HG02852 (cell line): ENCODE results near the gene PJA2.

ENCODE experiments used
- ATAC-seq: cut with Tn5 transposase; IDR thresholded peaks from one replicate; pipeline ENCODE4 v1.9.1; 2021; ENCODE audit warnings: mild to moderate bottlenecking, moderate library complexity; ENCODE audit not compliant: unreplicated experiment

The PJA2 gene

DNA sequence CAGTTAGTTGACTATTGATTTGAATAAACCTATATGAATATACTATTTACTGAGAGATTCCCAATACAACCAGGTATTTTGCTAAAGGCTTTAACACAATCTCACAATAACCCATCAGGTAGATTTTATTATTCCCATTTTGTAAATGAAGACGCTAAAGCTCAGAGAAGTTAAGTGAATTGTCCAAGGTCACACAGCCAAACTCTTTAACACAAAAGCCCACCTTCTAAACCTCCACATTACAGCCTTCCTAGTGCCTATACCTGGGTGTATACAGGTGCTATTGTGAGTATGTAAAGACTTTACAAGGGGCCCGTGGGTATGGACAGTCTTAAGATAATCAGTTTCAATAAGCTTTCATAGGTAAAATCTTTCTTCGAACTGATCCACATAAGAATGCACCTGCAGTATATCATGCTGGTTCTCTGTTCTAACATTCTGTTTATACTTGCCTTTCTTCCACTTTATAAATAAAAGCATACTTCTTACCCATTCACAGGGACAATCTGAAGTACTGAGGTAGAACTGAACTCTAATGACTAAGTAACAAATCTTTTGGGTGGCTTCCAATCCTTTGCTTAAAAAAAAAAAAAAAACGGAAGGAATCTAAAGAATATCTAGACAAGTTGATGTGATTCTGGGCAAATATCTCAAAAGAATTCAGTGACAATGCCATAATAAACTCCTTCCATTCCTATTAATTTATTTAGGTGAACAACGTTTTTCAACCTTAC, 59.1 kb downstream of the PJA2 start:
- no peak for ATAC-seq

DNA sequence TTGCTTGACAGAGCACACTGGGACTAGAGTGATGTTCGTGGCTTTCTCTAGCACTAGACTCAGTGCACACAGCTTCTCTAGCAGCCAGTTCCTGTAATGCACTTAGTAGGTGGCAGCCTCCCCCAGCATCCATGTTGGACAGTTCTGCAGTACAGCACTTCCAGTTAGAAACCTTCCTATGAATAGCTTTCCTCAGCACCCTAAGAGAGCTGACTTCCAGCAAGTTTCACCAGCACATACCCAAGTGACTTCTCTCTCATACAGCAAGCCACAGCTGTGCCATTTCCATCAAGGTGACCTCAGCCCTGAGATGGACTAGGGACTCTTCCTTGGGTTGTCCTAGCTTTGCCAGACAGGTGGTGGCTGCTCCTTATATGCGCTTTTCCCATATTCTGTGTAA, 60.4 kb downstream of the PJA2 start:
- ATAC-seq = no peak

DNA sequence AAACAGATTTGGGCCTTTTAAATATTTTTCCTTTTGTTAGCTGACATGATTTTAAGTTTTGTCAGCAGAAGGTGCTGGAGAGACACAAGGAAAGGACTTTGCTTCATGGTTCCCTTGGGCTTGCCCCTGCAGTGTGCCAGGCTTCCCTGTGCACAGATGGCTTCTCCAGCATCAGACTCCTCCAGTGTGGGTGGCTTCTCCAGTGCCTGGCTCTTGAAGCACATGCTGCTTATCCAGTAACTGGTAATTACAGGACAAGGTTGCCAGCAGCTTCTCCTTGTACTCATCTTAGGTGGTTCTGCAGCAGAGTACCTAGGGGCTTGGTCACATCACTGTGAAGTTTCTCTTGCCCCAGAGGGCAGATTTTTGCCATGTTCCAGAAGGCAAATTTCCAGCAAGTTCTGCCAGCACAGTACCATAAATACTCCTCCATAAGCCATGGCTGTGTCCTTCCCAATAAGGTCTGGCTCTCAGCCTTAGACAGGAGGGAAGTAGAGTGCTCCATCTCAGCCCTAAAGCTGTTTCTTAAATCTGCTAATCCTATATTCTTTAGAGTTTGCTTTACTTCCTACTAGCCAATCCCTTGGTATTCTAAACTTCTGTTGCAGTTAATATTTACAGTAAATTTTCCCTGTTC, 62.4 kb downstream of the PJA2 start:
- ATAC-seq = no peak

DNA sequence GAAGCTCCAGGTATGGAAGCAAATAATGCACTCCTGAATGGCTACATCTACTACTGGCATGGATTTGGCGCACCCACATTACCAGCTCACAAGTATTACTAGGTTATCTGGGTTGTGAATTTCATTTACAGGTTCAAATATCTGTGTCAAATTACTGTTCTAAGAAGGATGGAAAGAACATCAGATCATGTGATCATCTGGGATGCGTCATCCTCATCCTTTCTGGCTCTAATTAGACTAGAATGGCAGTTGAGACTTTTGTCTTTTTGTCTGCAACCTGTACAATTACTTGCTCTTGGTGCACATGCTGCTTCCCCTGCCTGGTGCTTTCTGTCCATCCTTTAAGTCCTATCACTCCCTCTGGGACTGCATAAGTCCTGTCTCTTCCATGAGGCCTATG, 64.1 kb downstream of the PJA2 start:
- ATAC-seq = no peak

DNA sequence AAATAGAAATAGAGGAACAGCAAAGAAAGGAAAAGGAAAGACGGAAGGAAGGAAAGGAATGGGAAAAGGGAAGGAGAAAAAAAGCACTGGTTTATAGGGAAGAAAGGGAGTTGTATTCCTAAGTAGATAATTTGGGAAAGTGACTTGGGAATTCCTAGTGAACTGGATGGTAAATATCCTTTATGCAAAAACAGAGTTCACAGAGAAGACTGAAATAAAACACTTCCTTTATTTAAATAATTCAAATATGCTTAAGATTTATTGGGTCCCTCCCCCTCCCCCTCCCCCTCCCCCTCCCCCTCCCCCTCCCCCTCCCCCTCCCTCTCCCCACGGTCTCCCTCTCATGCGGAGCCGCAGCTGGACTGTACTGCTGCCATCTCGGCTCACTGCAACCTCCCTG, 69.4 kb downstream of the PJA2 start:
- no peak for ATAC-seq

DNA sequence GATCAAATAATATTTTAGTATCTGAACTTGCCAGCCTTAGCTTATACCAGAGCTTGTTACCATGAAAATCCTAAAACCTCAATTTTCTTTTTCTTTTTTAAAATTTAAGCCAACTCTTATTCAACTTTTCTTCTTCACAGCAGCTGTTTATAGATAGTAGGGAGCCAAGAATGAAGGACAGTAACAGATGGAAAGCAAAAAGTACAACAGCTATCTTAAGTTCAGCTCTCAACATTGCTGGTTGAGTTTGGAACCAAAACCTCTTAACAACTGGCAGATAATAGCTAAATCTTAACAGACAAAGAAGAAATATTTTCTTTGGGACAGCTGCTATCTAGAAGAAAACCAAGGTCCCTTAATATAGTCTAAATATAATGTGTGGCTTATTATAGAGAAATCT, 74.7 kb downstream of the PJA2 start:
- ATAC-seq = no peak

DNA sequence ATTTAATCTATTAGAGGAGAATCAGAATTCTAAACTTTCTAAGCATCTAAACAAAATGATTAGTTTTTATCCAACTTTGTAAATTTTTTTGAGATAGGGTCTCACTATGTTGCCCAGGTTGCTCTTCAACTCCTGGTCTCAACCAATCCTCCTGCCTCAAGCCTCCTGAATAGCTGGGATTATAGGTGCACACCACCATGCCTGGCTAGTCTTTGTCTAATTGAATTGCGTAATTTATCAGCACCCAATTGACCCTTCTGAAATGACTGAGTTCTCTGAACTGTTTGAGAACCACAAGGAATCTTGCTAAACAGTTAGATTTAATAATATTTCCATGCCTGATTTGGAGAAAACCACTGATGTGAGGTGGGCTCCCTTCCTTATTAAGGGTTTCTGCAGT, 75.7 kb downstream of the PJA2 start:
- no peak for ATAC-seq

DNA sequence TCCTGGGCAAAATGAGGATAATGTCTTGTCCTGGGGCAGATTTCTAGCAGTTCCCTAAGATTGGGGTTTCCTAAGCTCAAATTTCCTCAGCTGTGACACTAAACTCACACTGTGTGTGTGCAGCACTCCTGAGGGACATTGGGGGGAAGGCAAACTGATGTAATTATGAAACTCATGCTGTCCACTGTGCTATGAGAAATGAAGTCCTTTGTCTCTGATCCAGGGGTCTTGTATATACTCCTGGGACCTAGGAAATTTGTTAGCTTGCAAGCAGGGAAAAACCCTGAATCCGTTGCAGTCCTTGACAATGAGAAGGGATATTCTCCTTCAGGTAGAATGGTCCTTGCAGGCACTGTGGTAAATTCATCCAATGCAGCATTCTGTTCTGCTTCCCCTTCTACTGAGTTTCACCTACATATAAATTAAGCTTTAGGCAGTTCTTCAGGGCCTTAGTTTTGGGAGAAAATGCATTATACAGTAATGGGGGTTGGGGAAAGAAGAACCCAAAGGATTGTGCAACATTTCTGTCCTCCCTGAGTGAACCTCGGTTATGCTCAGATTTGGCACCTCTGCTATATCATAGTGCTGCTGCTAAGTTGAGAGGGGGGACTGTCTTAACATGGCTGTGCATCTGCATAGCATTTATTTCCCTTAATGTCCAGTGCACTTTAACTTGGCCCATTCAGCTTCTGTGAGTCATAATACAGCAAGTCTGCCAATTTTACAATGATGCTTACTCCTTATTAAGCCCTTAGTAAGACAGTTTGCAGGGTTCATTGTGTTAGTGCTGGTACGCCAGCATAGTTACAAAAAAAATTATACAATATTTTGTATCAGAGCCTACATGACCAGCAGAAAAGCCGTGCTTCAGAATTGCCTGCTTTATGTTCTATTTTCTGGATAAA, 80.2 kb downstream of the PJA2 start:
- ATAC-seq = no peak

DNA sequence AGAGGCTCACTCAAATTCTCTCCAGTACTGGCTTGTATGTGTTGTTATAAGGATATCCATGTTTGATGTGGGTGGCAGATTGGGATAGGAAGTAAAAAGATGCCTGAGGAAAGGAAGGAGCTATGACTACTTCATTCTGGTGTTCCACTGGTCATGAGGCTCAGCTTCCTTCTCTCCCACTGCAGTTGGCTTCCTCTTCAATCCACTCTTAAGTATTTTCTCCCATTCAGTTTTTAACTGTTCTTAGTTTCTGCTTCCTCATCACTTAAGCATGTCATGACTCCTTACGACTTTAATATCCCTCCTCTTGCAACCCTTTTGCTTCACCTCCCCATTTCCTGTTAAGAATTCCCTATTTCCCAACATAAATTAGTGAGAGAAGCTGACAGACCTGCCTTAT, 81.1 kb downstream of the PJA2 start:
- no peak for ATAC-seq

DNA sequence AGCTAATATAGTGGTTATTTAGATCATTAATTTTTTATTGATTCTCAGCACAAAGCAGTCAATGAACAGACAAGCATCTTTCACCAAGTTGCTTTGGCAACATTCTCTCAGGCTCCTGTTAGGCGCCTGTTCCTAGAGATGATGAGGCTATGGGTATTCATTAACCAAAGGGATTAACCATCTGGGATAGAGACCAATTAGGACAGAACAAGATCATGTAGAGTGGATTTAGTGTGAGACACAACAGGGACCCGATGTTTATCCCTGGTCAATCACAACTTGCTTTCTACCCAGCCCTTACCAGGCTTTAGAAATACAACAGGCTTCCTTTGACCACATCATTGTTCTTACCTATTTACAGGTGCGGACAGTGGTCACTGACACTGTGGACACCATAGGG, 82.2 kb downstream of the PJA2 start:
- ATAC-seq = no peak

DNA sequence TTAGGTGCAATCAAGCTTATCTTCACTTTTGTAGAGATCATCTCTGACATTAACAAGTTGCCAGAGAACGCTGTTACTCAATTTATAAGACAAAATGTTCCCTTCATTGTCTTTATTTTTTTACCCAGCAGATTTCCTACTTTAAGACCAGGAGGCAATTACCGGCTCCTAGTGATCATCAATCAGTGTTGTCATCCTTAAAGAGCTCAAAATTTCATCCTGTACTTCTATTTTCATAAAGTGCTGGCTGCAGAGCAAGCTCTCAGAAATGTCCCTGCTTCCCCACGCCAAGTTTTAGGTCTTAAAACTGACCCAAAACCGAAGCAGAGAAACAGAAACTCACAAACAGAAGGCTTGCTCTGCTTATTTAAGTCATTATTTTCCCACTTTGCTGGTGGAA, 82.9 kb downstream of the PJA2 start:
- ATAC-seq = no peak

DNA sequence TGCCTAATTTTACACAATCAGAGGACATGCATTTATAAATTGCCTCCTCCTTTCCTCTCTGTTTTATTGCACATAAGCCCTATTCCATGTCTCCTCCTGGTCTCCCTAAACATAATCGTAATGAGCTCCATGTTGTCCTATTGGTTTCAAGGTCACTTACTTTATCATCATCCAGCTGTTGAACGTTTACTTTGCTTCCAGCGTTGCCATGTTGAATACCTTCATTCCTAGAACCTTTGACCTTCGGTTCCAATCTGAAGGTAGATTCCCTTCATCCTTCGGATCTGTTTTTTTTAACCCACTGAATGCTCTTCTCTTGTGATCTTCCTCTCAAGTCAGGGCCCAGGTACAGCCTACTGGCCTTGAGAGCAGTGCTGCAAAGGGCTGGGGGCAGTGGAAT, 84.3 kb downstream of the PJA2 start:
- no peak for ATAC-seq

DNA sequence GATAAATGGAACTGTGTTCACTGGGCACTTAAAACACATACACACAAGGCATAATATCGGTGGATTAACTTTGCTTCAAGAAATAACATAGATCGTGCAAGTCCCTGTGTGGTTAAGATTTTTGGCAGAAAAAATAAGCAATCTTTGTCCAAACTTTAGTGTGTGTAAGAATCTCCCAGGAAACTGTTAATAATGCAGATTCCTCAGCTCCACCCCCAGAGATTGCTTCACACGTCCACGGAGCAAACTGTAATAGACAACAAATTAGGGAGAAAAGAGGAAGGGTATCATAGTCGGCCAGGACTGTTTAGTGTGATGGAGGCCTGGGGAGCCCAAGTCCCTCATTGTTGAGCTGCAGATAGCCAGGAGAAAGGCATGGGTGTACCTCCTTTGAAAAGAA, 84.8 kb downstream of the PJA2 start:
- no peak for ATAC-seq

DNA sequence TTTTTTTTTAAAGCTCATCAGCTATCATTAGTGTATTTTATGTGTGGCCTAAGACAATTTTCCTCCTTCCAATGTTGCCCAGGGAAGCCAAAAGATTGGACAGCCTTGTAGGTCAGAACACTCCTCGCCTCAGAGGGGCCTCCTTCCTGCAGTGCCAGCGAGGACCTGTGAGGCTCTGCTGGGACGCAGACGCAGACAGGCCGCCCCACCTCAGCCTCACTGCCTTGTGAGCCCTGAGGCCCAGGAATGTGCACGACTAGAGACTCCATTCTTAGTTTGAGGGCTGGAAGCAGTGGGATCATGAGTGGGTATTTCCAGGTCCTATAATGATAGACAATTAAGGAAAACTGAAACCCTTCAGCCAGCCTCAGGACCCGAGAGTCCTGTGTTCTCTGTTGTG, 85.4 kb downstream of the PJA2 start:
- ATAC-seq = no peak

DNA sequence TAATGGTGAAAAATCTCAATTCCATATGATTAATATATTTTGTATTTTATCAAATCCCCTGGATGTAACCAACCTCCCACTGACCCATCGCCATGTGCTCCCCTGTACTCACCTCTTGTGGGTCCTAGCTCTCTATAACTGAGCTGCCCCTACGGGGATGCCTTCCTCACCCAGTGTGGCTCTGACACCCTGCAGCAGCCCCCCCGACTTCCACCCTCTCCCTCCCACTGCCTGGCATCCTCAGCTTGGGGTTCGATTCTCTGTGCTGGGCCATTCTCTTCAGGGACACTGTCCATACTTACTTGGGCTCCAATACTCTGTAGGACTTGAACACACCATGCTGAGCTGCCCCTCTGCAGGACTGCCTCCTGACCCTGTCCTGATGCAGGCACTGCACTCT, 87.1 kb downstream of the PJA2 start:
- ATAC-seq = no peak

DNA sequence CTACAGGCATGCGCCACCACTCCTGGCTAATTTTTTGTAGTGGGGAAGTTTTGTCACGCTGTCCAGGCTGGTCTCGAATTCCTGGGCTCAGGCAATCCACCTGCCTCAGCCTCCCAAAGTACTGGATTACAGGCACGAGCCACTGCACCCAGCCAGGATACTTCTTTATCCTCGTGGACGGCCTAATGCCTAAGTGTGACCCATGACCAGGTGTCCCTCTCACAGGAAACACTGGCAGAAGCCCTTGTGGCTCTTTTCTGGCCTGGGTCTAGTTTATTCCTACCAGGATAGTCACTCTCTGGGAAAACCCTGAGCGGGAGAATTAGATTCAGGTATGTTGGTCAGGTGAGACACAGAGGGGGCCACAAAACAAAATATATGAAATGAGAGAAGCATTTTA, 90.4 kb downstream of the PJA2 start:
- ATAC-seq = no peak

DNA sequence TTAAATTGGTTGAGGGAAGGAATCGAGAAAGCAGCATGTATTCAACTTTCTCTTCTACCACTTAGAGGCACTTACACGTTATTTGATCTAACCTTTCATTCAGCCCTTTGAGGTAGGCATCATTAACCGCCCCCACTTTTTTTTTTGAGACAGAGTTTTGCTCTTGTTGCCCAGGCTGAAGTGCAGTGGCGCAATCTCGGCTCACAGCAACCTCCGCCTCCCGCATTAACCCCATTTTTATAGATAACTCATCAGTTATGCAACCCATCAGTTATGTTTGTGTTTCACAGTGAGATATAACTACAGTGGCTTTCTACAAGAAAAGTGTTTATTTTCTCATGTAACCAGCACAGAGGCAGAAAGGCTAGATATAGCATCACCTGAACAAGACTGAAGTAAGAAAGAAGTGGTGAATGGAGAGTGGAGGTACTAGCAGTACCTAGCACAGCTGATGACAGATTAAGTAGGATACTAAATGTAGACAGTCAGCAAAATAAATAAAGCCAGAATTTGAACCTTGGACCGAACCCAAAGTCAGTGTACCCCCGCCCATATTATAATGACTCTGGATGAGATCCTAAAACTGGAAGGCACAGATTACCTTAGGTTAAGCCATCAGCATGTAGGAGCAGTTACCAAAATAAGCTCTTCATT, 91.2 kb downstream of the PJA2 start:
- ATAC-seq = no peak

DNA sequence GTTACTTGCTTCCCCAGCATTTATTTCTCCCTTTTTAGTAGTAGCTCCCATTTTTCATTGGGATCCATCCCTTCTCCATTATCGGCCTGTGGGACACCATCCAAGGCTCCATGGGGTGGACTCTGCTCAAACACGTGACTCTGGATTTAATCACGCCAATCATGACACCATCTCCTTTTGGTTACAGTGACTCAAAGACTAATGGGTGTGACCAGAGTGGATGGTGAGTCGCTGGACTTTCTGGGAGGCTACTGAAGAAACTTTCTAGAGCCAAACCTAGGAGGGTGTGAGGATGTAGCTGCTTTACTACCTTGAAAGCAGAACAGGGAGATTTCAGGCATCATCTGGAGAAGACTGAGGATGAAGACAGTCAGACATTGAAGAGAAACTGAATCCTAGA, 93.1 kb downstream of the PJA2 start:
- no peak for ATAC-seq

DNA sequence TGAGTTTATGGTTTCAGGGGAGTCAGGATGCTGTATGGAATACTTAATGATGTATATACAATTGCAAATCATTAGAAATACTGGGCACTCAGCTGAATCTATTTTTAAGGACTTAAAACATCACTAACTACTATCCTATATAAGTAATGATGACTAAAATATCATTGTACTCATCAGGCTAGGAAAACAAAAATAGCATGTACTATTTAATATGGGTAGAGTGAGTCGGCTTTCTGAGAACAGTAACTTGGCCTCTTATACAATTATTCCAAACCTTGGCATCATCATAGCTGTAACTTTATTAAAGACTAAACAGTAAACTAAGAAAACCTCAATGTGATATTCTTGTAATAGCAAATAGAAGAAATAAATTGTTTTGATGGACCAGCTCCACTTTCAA, 94.5 kb downstream of the PJA2 start:
- ATAC-seq = no peak

DNA sequence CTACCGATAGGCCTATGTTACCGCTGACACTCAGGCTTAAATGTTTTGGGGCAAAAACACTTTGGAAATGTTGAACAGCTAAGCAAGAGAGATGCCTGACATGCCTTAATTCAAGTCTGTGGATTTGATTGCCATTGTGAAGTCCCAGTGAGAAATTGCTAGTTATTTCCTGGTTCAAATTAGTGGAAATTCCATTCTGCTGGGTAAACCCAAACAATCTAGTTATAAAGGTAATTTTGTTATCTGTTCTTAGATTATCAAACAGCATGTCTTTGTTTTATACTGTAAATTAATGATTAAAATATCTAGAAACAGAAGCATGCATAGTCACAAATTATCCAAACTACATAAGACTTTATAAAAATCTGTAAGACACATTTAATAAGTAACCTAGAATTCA, 96.6 kb downstream of the PJA2 start:
- ATAC-seq = no peak

DNA sequence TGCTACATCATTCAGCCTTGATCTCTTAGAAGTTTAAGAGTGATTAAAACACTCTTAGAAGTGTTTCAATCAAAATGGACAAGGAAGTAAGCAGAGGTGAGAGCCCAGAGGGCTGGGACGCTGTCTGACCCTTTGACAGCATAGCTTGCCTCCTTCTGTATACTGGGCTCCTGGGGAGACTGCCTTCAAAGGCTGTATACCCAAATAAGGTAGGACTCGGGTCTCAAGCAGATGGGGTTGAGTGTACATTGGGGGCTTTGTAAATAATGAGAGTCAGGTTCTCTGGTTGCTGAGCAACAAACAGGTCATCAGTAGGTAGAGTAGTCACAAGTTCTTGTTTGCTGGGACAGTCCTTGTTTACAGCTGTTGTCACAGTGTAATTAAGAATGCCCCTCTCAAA, 97.1 kb downstream of the PJA2 start:
- no peak for ATAC-seq
